GM19452 (cell line): ENCODE measurements around the gene SHOC2.

Source experiments
- ATAC-seq: cut with Tn5 transposase; IDR thresholded peaks from one replicate; pipeline ENCODE4 v1.9.1; 2021; ENCODE audit not compliant: unreplicated experiment

SHOC2 gene

GRCh38 chr10:110944792-110945396, 25.5 kb downstream of the SHOC2 start:
- ATAC-seq: no peak

DNA sequence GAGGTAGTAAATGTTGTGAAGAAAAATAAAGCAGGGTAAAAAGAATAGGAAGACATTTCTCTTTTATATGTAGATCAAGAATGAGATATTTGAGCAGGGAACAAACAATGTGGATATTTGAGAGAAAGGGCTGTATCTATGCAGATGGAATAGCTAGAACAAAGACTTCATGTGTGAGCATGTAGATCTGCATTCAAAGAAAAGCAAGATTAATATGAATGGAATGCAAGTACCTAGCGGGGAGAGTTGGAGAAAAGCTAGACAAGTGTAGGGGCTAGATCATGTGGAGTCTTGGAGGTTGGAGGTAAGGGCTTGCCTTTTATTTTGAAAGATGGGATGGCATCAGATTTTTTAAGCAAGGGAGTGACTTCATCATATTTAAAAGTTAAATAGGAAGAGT, 27.1 kb downstream of the SHOC2 start:
- no peak for ATAC-seq

GRCh38 chr10:110947061-110947595, 27.7 kb downstream of the SHOC2 start:
- ATAC-seq: no peak

DNA sequence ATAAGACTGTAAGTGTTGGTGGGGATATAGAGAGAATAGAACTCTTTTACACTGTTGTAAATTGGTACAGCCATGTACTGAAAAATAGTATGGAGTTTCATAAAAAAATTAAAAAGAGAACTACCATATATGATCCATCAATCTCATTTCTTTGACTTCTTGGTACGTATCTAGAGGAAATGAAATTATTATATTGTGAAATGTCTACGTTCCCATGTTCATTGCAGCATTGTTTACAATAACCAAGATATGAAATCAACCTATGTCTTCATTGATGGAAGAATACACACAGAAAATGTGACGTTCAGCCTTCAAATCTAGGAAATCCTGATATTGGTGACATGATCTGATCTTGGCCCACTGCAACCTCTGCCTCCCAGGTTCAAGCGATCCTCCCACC, 32.0 kb downstream of the SHOC2 start:
- ATAC-seq: no peak

- no peak for ATAC-seq
Measured at GRCh38 chr10:110957606-110958005, 38.2 kb downstream of the SHOC2 start.

GRCh38 chr10:110959379-110960332, 40.3 kb downstream of the SHOC2 start:
- no peak for ATAC-seq

- ATAC-seq: no peak
Measured at GRCh38 chr10:110960333-110960712, 40.9 kb downstream of the SHOC2 start.

GRCh38 chr10:110962443-110962842, 43.0 kb downstream of the SHOC2 start:
- ATAC-seq: no peak

GRCh38 chr10:110963162-110963561, 43.8 kb downstream of the SHOC2 start:
- no peak for ATAC-seq

- ATAC-seq: no peak
Measured at GRCh38 chr10:110964681-110965080, 45.3 kb downstream of the SHOC2 start.

DNA sequence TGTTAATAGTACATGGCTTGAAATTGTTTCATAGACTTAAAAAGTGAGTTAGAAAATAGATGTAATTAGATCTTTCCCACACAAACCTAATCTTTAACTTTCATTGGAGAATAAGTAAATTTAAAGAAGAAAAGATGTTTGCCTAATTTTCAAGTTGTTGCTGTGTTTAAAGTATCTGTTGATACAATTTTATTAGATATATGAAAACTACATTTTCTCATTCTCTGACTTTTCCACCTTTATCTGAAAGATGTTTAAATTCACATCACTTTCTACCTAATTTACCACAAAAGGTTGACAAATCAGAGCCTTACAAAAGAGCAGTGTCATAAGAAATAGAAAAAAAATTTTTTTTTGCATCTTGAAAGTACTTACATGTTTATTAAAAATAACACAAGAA, 45.8 kb downstream of the SHOC2 start:
- ATAC-seq: no peak

- ATAC-seq: no peak
Measured at GRCh38 chr10:110966146-110966545, 46.7 kb downstream of the SHOC2 start.

DNA sequence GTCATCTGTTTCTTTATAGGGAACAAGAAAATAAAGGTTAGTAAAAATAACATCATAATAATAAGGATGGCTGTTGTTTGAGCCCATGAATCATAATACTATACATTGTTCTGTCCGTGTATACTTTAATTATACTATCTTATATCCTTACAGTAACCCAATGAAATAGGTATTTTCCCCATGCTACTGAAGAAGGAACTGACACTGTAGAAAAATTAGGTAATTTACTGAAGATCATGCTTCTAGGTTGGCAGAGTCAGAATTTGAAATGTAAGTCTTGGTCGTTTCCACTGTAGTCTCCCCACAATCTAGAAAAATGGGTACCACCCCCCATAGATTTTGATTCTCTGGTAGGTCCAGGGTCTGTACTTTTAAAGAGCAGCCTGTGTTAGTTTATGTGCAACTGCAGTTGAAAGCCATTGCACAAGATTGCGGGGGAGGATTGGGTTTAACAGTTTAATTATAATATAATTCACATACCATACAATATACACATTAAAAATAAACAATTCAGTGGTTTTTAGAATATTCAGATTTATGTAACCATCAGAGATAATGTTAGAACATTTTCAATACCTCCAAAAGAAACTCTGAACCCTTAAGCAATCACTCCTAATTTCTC, 47.7 kb downstream of the SHOC2 start:
- no peak for ATAC-seq

GRCh38 chr10:110967645-110968044, 48.2 kb downstream of the SHOC2 start:
- ATAC-seq: peak; percentile 60

DNA sequence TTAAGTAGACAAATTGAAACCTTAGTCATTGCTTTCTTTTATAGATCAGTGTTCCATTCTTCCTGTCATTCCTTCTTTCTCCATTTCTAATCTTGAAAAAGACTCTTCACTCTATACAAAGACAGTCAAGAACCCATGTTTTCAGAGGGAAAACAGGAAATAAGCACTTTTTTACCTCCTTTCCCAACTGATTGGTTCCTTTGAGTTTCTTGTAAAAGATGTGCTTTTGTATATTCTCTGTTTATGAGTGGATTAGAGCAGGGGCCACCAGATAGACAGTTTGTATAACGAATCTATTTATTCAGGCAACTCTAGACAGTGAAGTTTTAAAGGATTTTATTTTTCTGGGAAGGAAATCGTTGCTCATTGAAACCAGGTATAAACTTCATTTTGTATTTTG, 49.8 kb downstream of the SHOC2 start:
- ATAC-seq: no peak

- ATAC-seq: no peak
Measured at GRCh38 chr10:110971638-110972037, 52.2 kb downstream of the SHOC2 start.

DNA sequence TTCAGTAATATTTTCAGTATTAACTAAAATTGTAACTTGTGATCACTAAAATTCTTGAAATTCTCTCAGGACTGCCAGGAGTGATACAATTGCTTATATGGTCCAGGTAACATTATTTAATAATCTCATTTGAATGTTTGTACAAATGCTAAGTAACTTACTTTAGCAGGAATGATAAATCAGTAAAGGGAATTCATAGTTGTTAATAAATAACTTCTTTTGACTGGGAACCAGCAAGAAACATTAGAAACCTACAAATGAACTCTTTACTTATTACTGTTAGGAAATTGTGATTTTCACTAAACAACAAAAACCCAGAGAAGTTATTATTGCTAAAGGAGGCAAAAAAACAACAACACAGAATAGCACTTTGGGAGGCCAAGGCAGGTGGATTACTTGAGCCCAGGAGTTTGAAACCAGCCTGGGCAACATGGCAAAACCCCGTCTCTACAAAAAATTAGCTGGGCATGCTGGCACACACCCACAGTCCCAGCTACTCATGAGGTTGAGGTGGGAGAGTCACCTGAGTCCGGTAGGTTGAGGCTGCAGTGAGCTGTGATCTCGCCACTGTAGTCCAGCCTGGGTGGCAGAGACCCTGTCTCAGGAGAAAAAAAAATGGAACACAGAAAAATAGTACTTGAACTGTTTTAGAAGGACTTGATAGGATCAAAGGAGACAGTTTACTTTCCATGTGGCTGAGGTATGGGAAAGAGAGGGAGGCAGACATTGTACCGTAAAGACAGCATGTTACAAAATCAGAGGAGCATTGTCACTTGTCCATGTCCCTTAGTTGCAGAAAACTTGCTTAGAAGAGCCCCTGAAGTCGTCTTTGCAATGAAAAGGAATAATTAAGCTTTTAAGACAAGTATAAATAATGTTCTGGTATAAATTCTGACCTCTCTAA, 53.1 kb downstream of the SHOC2 start:
- ATAC-seq: no peak

DNA sequence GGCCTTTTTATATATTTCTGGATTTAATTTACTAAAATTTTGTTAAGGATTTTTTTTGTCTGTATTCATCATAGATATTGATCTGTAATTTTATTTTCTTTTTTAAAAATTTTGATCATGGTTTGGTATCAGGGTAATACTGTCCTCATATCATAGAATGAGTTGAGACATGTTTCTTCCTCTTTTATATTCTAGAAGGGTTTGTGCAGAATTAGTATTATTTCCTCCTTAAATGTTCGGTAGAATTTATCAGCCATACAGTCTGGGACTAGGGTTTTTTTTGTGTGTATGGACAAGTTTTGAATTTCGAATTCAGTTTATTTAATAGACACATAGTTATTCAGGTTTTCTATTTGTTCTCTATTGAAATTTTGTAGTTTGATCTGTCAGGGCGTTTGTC, 54.0 kb downstream of the SHOC2 start:
- ATAC-seq: no peak

- ATAC-seq: no peak
Measured at GRCh38 chr10:110976577-110976976, 57.2 kb downstream of the SHOC2 start.

- ATAC-seq: no peak
Measured at GRCh38 chr10:110977662-110978061, 58.3 kb downstream of the SHOC2 start.

DNA sequence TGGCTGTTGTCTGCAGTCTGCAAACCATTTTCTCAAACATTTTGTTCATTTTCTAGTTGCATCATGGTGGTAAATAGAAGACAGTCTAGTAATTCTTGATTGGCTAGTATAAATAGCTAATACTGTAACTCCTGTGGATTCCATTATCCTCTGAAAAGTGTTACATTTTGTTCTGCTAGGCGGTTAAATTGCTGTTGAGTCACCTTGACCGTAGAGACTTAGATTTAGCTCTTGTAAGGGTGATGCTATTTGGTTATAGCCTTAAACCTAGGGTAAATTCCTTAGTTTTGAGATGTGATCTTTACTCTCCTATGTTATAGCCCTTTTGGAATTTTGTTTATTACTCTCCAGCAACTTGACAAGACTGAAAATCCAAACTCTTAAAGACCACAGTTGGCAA, 58.8 kb downstream of the SHOC2 start:
- no peak for ATAC-seq
